GM23338 (cell line): ENCODE measurements around the gene RNF20. TPM values are rescaled to one million over a fixed set of nuclear protein-coding genes. Genes with fewer than 3 reads are reported as not detected.
"Not testable (repeated sequence)": the region's sequence is repeated elsewhere in the genome, so short reads cannot be mapped to it uniquely, and the experiment has no call there.

Experiments
- ATAC-seq: fragments of 200-7000 bp; cut with Tn5 transposase; 3 replicates; pipeline ENCODE4 v1.9.1; 2020
- DNase-seq: peaks from one replicate; pipeline ENCODE4 v3.0.0-alpha.2; 2015; ENCODE audit warnings: low spot score
- H2AFZ ChIP-seq: fragments of 200-600 bp; sonication (generic); 2 replicates; pipeline ENCODE4 v1.8.0; 2016; ENCODE audit warnings: antibody characterized with exemption, mild to moderate bottlenecking, moderate library complexity
- H3F3A ChIP-seq: fragments of 200-600 bp; sonication (generic); replicated peaks from 2 replicates; pipeline ENCODE4 v1.8.0; 2017; ENCODE audit warnings: antibody characterized with exemption, mixed run types, low read depth
- H3K27ac ChIP-seq: fragments of 200-600 bp; sonication (generic); 2 replicates; pipeline ENCODE4 v1.6.1; 2016; ENCODE audit warnings: low read depth
- H3K27me3 ChIP-seq: fragments of 200-600 bp; sonication (generic); 2 replicates; pipeline ENCODE4 v1.8.0; 2016; ENCODE audit warnings: mild to moderate bottlenecking, mixed run types, moderate library complexity; ENCODE audit not compliant: insufficient read depth
- H3K36me3 ChIP-seq: fragments of 200-600 bp; sonication (generic); 2 replicates; pipeline ENCODE4 v1.8.0; 2016; ENCODE audit warnings: mild to moderate bottlenecking; ENCODE audit not compliant: insufficient read depth
- H3K4me1 ChIP-seq: fragments of 200-600 bp; sonication (generic); 2 replicates; pipeline ENCODE4 v1.8.0; 2016; ENCODE audit warnings: mild to moderate bottlenecking, moderate library complexity; ENCODE audit not compliant: insufficient read depth
- H3K4me2 ChIP-seq: fragments of 200-600 bp; sonication (generic); 2 replicates; pipeline ENCODE4 v1.7.1; 2017; ENCODE audit warnings: mixed run types
- H3K4me3 ChIP-seq: fragments of 200-600 bp; sonication (generic); 2 replicates; pipeline ENCODE4 v1.6.1; 2016; ENCODE audit warnings: mixed run types
- H3K79me2 ChIP-seq: fragments of 200-600 bp; sonication (generic); replicated peaks from 2 replicates; pipeline ENCODE4 v1.8.0; 2017; ENCODE audit warnings: mild to moderate bottlenecking; ENCODE audit not compliant: insufficient read depth
- H3K9me2 ChIP-seq: fragments of 200-600 bp; sonication (generic); 2 replicates; pipeline ENCODE4 v1.8.0; 2017; ENCODE audit not compliant: insufficient read depth
- H4K20me1 ChIP-seq: fragments of 200-600 bp; sonication (generic); replicated peaks from 2 replicates; pipeline ENCODE4 v1.8.0; 2017; ENCODE audit warnings: mild to moderate bottlenecking; ENCODE audit not compliant: insufficient read depth
- H3K27ac Mint-ChIP-seq: 2 replicates; pipeline ENCODE4 v1.8.0; 2020; ENCODE audit warnings: inconsistent platforms, mild to moderate bottlenecking, moderate library complexity, mixed read lengths
- H3K27me3 Mint-ChIP-seq: 3 replicates; pipeline ENCODE4 v1.8.0; 2022; ENCODE audit warnings: low read depth, mild to moderate bottlenecking, moderate library complexity, mixed read lengths, inconsistent platforms; ENCODE audit not compliant: insufficient read depth, poor library complexity
- H3K36me3 Mint-ChIP-seq: 3 replicates; pipeline ENCODE4 v1.8.0; 2021; ENCODE audit warnings: low read depth, mild to moderate bottlenecking, inconsistent platforms, moderate library complexity, mixed read lengths
- H3K4me1 Mint-ChIP-seq: 3 replicates; pipeline ENCODE4 v1.8.0; 2020; ENCODE audit warnings: mild to moderate bottlenecking, inconsistent platforms, mixed read lengths
- H3K4me3 Mint-ChIP-seq: 3 replicates; pipeline ENCODE4 v1.8.0; 2021; ENCODE audit warnings: moderate library complexity, mild to moderate bottlenecking, inconsistent platforms, mixed read lengths
- H3K9me3 Mint-ChIP-seq: 3 replicates; pipeline ENCODE4 v1.8.0; 2020; ENCODE audit warnings: moderate library complexity, mild to moderate bottlenecking, inconsistent platforms, mixed read lengths
- CREB1 ChIP-seq: fragments of 250-450 bp; sonication (Bioruptor Pico); IDR thresholded peaks from 2 replicates; pipeline ENCODE4 v1.5.0; 2020; ENCODE audit warnings: low read depth, mild to moderate bottlenecking, moderate library complexity
- EZH2phosphoT487 ChIP-seq: fragments of 200-600 bp; sonication (generic); IDR thresholded peaks from one replicate; pipeline ENCODE4 v1.8.1; 2018; ENCODE audit warnings: antibody characterized with exemption; ENCODE audit not compliant: unreplicated experiment
- JUNB ChIP-seq: IDR thresholded peaks from one replicate; pipeline ENCODE4 v1.6.1; 2016; ENCODE audit warnings: antibody characterized with exemption; ENCODE audit not compliant: unreplicated experiment
- POLR2AphosphoS5 ChIP-seq: IDR thresholded peaks from 2 replicates; pipeline ENCODE4 v1.6.1; 2016; ENCODE audit warnings: antibody characterized with exemption, low read depth
- ZNF114 ChIP-seq: fragments of 250-450 bp; sonication (Bioruptor Pico); IDR thresholded peaks from 2 replicates; pipeline ENCODE4 v1.5.0; 2020; ENCODE audit warnings: mild to moderate bottlenecking, moderate library complexity
- polyA plus RNA-seq: library from polyadenylated mRNA; unstranded; fragments of >200 nt; fragmentation: Nextera tagmentation; extraction: Ambion mirVana; gene quantifications from 2 replicates; pipeline ENCODE4 v1.2.1, GENCODE V29; 2016
- total RNA-seq: library from RNA; depleted of rRNA; stranded (reverse); fragments of >200 nt; shearing (Covaris generic); gene quantifications from 2 replicates; pipeline ENCODE4 v1.2.3, GENCODE V29; 2014
- TF ChIP-seq, protein P1 (sequence below), 2 experiments: fragments of 200-600 bp in 1 of 2; sonication (generic) in 1 of 2; conservative IDR thresholded peaks; 2 replicates each; pipeline versions ENCODE4 v1.5.1 to v1.6.1; 2016 to 2017; ENCODE audit warnings: antibody characterized with exemption in 2 of 2, low read depth in 2 of 2, mild to moderate bottlenecking in 2 of 2, moderate library complexity in 1 of 2
- TF ChIP-seq, protein P2 (sequence below): fragments of 250-450 bp; sonication (Bioruptor Pico); IDR thresholded peaks from 2 replicates; pipeline ENCODE4 v1.5.0; 2020; ENCODE audit warnings: mild to moderate bottlenecking, moderate library complexity

RNF20 gene
- total and polyA plus RNA-seq, 2 experiments from 2014 or later = 33.6 to 36.2 TPM

DNA sequence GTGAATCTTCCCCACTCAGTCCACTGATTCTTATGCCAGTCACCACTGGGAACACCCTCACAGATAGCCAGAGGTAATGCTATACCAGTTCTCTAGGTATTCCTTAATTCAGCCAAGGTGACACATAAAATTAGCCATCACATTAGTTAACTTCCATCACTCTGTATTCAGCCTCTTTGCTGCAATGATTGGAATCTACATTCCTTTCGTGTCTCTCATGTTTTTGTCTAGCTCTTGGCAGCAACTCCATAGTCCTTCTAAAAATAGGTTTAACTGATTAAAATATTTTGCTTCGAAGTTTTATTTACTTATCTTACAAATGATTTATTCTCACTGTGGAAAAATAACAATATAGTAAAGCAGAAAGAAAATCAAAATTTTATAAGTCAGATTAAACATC lies 19.6 kb upstream of the RNF20 start (continued):
- no peak for TF ChIP-seq EZH2phosphoT487
- TF ChIP-seq ZNF114 (CRISPR knock-in tag) = no peak
- TF ChIP-seq, protein P1, sequence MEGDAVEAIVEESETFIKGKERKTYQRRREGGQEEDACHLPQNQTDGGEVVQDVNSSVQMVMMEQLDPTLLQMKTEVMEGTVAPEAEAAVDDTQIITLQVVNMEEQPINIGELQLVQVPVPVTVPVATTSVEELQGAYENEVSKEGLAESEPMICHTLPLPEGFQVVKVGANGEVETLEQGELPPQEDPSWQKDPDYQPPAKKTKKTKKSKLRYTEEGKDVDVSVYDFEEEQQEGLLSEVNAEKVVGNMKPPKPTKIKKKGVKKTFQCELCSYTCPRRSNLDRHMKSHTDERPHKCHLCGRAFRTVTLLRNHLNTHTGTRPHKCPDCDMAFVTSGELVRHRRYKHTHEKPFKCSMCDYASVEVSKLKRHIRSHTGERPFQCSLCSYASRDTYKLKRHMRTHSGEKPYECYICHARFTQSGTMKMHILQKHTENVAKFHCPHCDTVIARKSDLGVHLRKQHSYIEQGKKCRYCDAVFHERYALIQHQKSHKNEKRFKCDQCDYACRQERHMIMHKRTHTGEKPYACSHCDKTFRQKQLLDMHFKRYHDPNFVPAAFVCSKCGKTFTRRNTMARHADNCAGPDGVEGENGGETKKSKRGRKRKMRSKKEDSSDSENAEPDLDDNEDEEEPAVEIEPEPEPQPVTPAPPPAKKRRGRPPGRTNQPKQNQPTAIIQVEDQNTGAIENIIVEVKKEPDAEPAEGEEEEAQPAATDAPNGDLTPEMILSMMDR (conservative IDR thresholded peaks at IDR 0.05; ENCODE audit: low read depth in 2 of 2) = no peak
- TF ChIP-seq POLR2AphosphoS5 = no peak
- TF ChIP-seq CREB1 (CRISPR knock-in tag) = no peak

DNA sequence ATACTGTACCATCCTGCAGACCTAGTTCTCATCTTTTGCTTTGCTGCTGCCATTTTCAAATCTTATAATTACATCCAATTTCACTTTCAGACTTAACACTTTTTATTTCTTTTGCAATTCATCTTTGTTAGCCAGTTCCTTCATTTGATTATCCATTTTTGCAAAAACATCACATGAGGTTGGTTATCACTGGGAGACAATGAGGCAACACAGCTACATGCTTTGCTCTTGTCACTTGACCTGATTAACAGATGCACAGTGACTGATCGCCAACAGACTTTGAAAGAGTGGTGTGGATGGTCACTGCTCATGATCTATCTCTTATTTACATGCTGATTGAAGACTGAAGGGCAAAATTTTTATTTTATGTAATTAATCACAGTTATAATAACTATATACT lies 17.0 kb upstream of the RNF20 start:
- Histone ChIP-seq H3K36me3 (no peaks in the 10 kb centered on the region), H3K4me3 (no peak overlapping the region), H4K20me1 (no peaks in the 10 kb centered on the region), H3F3A (no peaks in the 10 kb centered on the region), H3K79me2 (no peaks in the 10 kb centered on the region), H3K4me2 (no peak overlapping the region), H3K9me2 (no peaks in the 10 kb centered on the region), H2AFZ (no peak overlapping the region), H3K27ac (no peak overlapping the region), H3K4me1 (peaks cover 38% of the 10 kb centered on the region), H3K27me3 (no peaks in the 10 kb centered on the region)
- Mint-ChIP-seq H3K9me3 (peaks cover 4% of the 10 kb centered on the region; the same call in 1 of the 3 replicates), H3K36me3 (no peaks in the 10 kb centered on the region), H3K27me3 (no peaks in the 10 kb centered on the region), H3K27ac (no peak overlapping the region), H3K4me1 (peaks cover 39% of the 10 kb centered on the region), H3K4me3 (no peak overlapping the region)
- DNase-seq = no peak
- no peak for TF ChIP-seq JUNB
- no peak for TF ChIP-seq EZH2phosphoT487
- TF ChIP-seq, protein P2, sequence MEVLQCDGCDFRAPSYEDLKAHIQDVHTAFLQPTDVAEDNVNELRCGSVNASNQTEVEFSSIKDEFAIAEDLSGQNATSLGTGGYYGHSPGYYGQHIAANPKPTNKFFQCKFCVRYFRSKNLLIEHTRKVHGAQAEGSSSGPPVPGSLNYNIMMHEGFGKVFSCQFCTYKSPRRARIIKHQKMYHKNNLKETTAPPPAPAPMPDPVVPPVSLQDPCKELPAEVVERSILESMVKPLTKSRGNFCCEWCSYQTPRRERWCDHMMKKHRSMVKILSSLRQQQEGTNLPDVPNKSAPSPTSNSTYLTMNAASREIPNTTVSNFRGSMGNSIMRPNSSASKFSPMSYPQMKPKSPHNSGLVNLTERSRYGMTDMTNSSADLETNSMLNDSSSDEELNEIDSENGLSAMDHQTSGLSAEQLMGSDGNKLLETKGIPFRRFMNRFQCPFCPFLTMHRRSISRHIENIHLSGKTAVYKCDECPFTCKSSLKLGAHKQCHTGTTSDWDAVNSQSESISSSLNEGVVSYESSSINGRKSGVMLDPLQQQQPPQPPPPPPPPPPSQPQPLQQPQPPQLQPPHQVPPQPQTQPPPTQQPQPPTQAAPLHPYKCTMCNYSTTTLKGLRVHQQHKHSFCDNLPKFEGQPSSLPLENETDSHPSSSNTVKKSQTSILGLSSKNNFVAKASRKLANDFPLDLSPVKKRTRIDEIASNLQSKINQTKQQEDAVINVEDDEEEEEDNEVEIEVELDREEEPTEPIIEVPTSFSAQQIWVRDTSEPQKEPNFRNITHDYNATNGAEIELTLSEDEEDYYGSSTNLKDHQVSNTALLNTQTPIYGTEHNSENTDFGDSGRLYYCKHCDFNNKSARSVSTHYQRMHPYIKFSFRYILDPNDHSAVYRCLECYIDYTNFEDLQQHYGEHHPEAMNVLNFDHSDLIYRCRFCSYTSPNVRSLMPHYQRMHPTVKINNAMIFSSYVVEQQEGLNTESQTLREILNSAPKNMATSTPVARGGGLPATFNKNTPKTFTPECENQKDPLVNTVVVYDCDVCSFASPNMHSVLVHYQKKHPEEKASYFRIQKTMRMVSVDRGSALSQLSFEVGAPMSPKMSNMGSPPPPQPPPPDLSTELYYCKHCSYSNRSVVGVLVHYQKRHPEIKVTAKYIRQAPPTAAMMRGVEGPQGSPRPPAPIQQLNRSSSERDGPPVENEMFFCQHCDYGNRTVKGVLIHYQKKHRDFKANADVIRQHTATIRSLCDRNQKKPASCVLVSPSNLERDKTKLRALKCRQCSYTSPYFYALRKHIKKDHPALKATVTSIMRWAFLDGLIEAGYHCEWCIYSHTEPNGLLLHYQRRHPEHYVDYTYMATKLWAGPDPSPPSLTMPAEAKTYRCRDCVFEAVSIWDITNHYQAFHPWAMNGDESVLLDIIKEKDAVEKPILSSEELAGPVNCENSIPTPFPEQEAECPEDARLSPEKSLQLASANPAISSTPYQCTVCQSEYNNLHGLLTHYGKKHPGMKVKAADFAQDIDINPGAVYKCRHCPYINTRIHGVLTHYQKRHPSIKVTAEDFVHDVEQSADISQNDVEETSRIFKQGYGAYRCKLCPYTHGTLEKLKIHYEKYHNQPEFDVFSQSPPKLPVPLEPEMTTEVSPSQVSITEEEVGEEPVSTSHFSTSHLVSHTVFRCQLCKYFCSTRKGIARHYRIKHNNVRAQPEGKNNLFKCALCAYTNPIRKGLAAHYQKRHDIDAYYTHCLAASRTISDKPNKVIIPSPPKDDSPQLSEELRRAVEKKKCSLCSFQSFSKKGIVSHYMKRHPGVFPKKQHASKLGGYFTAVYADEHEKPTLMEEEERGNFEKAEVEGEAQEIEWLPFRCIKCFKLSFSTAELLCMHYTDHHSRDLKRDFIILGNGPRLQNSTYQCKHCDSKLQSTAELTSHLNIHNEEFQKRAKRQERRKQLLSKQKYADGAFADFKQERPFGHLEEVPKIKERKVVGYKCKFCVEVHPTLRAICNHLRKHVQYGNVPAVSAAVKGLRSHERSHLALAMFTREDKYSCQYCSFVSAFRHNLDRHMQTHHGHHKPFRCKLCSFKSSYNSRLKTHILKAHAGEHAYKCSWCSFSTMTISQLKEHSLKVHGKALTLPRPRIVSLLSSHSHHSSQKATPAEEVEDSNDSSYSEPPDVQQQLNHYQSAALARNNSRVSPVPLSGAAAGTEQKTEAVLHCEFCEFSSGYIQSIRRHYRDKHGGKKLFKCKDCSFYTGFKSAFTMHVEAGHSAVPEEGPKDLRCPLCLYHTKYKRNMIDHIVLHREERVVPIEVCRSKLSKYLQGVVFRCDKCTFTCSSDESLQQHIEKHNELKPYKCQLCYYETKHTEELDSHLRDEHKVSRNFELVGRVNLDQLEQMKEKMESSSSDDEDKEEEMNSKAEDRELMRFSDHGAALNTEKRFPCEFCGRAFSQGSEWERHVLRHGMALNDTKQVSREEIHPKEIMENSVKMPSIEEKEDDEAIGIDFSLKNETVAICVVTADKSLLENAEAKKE (CRISPR knock-in tag) = no peak
- no peak for ATAC-seq

DNA sequence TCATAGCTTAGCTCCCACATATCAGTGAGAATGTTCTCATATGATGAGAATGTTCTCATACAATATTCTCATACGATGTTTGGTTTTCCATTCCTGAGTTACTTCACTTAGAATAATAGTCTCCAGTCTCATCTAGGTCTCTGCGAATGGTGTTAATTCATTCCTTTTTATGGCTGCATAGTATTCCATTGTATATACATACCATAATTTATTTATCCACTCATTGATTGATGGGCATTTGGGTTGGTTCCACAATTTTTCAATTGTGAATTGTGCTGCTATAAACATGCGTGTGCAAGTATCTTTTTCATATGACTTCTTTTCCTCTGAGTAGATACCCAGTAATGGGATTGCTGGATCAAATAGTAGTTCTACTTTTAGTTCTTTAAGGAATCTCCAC lies 15.2 kb upstream of the RNF20 start:
- H2AFZ ChIP-seq, H3K27ac ChIP-seq, H3K27me3 ChIP-seq, H3K27ac Mint-ChIP-seq, H3K27me3 Mint-ChIP-seq, H3K36me3 ChIP-seq, H3K9me3 Mint-ChIP-seq, H3K4me2 ChIP-seq, H3K79me2 ChIP-seq, DNase-seq, H3K4me3 Mint-ChIP-seq, H3K9me2 ChIP-seq, H3K36me3 Mint-ChIP-seq, H3K4me3 ChIP-seq, ATAC-seq, H3F3A ChIP-seq, H4K20me1 ChIP-seq: not testable (repeated sequence)
- peaks cover 21% of the 10 kb centered on the region for H3K4me1 Mint-ChIP-seq
- H3K4me1 ChIP-seq = peaks cover 19% of the 10 kb centered on the region
